GM21529 (cell line): ENCODE data around the gene LENEP.

ENCODE experiments used
- ATAC-seq: cut with Tn5 transposase; IDR thresholded peaks from one replicate; pipeline ENCODE4 v1.9.1; 2021; ENCODE audit not compliant: unreplicated experiment

LENEP gene

DNA sequence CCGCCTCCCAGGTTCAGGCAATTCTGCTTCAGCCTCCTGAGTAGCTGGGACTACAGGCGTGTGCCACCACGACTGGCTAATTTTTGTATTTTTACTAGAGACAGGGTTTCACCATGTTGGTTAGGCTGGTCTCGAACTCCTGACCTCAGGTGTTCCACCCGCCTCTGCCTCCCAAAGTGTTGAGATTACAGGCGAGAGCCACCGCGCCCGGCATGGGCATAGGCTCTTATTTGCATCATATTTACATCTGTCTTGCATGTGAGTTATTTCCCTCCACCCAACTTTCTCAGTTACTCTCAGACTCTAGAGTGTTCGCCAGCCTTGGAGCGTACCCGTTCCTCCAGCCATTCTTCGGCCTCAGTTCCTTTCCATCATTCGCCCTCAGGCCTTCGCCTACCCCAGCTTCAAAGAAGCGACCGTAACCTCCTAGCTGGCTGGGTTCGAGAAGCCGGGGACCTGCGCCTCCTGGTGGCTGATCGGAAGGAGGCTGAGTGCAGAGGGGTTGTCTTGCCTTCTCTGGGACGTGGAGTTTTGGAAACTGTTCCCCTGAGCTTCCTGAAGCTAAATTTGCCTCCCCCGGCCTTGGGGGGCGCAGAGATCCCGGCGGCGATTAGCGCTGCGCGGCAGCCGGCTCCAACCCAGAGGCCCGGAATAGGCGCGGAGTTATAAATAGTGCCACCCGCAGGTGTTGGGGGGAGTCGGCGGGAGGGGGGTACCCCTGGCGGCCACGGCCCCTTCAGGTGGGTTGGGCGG is 5.6 kb downstream of the LENEP start:
- ATAC-seq: no peak

DNA sequence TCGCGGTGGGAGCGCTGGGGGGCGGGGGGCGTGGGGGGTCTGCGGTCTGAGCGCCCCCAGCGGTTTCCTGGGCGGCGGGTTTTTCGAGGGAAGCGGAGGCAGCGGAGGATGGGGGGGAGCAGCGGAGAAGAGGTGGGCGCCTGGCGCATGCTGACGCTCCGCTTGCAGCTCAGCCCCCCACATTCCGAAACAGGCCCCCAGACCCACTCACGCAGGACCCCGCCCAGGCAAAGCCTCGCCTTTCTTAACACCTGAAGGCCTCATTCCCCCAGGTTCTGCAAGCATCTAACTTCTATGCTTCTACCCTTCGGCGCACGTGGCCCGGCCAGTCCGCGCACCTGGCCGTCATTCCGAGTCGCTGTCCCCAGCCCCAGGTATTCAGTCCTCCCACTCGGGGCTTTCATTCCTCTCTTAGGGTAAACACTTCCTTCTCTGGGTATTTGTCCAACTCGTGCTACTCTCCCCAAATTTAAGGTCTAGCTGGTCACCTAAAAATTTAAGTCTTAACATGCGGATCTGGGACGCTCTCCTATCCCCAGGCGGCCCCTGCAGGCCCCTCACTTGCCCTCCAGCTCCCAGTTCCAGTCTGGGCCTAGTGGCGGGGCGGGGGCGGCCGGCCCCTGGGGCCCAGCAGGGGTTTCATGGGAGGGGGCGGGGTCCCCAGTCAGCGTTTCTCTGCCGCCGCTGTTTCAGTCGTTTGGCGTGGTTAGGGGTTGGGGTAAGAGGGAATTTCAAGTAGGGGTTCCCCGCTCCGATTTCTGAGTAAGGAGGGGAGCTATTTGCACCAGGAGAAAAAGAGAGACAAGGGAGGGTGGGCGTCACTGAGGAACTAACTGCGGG is 6.4 kb downstream of the LENEP start:
- no peak for ATAC-seq

DNA sequence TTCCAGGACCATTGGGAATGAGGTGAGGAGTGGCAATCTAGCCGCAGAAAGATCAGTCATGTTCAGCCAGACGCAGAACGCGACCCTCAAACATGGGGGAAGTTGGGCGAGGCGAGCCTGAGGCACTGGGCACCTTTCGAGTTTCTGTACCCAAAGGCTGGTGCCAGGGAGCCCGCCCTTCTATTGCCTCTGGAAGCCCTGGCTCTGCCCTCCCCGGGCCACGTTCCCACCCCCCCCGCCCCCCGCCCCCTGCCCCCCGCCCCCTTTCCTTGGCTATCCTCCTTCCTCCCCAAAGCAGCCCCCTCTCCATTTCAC is 7.0 kb downstream of the LENEP start:
- ATAC-seq: no peak

DNA sequence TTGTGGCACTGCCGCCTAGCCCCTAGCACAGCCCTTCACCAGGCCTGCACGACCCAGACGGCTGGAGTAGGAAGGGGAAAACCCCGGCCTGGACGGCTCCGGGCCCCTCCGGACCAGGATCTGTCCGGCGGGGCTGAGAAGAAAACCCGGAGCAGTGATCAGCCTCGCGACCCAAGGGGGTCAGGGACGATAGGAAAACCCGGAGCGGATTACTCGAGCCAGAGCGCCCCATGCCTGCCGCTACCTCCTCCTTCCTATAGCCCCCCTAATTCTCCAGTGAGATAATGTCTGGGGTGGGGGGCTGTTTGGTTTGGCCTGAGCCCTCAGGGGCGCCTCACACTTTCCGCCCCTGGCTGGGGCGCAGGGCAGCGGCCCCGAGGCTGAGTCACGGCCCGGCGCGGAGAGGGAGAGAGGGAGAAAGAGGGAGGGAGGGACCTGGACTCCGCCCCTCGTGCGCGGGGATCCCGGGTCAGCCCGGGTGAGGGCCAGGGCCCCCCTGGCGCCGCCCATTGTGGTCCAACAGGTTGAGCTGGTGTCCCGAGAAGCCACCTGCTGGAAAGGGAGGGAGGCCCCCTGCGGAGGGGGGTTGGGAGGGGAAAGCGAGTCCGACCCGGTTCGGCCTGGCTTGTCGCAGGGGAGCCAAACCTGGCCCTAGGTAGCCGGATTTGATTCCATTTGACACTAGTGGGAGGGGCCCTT is 7.5 kb downstream of the LENEP start:
- ATAC-seq: peak; percentile 36

DNA sequence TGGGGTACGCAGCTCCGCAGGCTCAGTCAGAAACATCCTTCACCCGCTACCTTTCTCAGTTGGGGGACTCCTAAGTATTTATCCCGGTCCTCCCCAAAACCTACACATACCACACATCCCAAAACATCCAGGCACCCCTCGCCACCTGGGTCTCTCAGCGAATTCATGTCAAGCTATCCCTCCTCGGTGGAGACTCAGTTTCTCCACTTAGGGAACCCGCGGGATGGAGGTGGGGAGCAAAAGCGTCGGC is 8.0 kb downstream of the LENEP start:
- no peak for ATAC-seq

DNA sequence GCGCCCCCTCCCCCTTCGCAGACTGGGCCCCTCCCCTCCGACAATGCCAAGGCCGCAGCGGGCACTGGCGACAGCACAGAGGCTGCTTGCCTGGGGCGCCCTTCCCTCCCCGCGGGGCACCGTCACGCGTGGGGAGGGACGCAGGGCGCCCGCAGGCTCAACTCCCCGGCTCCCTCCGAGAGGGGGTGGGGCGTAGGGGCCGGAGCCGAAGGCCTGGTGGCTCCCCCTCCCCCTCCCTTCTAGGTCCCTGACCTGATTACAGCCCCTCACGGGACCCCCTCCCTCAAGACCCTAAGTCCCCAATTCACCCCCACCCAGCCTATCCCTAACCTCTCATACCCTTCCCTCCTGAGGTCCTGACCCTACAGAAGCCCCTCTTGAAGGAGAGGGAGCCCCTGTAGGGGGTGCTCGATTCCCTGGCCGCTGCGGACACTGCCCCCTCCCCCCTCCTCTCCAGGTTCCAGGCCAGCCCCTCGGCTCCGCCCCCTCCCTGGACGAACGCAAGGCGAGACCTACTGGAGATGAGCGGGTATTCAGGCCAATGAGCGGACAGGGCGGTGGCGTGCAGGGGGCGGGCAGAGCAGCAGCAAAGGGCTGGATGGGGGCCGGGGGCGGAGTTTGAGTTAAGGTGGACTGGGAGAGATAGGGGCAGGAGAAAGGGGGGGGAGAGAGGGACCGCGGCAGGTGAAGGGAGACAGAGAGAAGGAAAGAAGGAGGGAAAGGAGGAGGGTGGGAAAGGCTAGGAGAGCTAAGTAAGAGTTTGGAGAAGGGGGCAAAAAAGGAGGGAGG is 8.5 kb downstream of the LENEP start:
- ATAC-seq: peak; percentile 48

DNA sequence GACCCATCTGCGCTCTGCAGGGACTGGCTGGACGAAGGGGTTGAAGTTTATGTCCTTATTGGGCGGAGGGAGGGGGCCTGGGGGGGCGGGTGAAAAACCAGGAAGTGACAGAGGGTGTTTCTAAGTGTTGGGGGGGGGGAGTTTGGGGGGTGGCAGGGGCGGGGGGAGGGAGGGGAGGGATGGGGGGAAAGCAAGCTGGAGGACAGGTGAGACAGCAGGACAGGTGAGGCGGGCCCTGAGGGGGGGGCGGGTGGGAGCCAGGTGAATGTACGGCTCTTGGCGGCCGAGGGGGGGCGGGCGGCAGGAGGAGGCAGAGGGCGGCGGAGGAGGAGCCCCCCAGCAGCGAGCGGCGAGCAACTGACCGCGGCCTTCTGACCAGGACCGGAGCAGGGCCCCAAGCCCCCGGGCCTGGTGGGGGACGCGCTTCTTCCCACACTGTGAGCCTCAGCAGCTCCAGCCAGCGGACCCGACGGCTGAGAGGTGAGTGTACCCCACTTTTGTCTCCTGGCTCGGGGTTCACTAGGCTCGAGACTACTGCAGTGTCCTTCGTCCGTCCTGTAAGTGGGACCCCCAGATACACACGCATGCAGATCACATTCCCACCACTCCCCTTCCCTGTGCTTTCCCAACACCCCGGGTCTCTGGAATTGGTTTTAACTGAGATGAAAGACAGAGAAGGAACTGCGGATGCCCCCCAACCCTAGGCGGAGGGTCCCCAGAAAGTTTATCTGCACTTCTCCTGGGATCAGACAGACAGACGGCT is 9.3 kb downstream of the LENEP start, which contains the start of gene ZBTB7B:
Gene ZBTB7B (plus strand): TSS at position 339 of the 763 bp plus-strand sequence. CDS start 11,859 bp downstream, outside the sequence.
- ATAC-seq: no peak

DNA sequence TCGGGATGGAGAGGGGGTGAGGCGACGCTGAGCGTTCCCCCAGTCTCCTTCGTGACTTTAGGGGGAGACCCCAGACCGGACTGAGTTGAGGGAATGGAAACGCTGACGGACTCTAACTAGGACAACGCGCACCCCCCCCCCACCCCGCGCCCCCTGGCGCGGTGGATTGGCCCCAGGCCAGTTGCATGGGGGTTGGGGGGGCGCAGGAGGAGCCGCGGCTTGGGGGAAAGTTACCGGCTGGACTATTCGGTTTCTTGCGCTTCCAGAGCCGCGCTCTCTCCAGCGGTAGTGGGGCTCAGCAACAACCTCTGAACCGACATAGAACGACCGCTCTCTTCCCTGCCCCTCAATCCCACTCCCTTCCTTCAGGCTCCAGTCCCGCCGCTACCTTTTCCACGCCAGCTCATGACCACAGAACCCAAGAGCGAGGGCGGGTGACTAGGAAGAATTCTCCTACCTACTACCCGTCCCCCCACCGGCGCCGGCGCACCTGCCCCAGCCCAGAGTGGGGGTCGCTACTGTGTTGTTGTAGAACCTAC is 9.9 kb downstream of the LENEP start:
- ATAC-seq: no peak

DNA sequence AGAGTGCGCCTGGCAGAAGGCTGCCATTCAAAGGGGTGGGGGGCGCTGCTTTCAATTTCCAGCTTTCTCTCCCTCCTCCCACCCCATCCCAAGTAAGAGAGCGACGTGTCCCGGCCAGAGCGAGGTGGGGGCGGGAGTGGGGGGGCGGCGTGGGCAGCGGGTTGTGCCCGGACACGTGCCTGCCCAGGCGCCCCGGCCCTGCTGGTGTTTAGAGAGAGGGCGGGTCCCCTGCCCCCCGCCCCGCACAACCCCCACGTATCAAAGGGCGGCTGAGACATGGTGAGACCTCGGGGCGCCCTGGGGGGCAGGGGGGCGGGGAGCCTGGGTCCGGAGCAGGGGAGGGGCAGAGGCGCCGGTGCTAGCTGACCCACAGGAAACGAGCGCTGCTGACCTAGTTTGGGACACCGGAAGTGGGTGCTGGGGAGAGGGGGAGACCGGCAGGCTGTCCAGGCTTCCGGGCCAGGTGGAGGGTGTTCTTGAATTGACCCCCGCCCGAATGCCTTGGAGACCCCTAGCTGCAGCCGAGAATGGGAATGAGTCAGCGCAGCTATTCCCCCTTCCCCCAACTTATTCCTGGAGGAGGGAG is 10.5 kb downstream of the LENEP start:
- no peak for ATAC-seq

DNA sequence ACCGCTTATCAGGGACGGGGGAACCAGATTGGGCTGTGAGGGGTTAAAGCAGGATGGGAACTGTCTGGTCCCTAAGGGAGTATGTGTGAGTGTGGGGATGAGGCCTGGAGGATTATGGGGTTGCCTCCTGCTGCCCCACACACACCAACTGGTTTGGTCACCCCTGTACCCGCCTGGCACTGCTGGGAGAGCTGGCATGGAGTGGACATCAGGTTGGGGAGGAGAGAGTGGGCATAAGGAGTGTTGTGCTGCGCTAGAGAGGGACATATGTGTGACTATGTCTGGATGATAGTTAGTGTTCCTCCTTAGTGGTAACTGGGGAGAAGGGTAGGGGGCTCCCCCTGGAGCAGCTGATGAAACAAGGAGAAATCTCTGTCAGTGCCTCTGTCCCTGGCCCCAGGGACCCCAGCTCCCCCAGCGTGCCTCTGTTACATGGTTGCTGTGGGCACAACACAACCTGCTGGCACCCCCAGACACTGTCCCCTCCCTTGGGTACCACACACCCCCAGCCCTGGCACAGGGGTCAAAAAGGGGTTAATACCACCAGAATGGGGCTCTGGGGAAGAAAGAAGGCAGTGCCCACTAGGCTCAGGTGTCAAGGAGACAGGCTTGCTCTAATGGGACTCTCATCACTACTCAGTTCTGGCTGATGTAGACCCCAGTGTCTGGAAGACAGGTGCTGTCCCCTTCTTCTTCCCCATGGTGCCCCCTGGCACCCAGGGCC is 11.1 kb downstream of the LENEP start:
- ATAC-seq: no peak

DNA sequence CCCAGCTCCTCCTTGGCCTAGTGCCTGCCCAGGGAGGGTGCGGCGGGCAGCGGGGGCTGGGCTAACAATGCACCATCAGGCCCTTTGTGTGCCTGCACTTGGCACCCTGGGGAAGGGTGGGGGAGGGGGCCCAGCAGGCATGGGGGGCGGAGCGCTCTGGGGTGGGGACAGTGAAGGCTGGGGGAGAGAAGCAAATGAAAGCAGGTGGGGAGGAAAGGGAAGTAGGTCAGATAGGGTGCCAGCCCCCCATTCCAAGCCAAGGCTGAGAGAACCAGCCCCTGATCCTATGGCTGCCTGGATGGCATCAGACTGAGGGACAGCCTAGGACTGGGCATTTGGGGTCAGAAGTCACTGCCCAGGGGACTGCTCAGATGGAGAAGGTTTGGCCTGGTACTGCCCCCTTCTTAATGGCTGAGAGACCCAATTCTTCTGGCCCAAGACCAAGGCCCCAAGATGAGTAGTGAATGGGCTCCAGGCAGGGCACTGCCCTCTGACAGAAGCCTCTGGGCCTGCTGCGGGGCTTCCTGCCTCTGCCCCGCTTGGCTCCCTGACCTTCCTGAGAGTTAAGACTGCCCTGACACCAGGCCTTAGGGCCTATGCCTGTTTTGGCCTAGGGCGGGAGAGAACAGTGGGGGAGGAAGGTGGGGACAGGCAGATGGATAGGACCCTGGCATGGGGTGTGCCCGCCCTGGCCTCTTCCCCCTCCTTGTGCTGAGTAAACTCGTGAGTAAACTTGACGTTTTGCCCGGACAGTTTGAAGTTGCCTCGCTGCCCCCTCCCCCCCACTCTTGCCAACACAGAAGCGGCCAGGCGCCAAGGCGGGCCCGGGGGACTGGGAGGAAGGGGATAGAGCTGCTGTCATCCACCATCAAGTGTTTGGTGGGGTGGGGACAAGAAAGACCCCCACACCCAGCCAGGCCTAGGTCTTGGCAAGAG is 12.0 kb downstream of the LENEP start:
- no peak for ATAC-seq

DNA sequence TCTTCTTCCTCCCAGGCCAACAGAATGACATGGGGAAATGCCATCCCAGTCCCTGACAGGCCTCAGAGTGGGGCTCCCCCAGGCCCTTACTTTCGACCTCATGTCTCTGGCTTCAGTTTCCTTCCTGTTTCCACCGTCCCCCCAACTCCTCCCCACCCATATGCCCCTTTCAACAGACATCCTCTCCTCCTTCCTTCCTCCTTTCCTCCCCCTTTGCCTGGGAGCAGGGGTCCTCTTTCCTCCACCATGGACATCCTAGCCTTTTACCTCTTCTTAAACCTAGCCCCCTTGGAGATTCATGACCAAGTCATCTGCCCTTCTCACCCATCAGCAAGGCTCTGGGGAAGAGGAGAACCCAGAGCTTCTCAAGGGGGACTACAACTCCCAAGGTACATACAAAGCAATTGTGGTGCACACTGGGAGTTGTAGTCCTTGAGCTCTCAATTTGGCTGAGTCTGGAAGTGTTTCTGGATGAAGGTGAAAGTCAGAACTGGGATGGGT is 13.3 kb downstream of the LENEP start:
- ATAC-seq: no peak

DNA sequence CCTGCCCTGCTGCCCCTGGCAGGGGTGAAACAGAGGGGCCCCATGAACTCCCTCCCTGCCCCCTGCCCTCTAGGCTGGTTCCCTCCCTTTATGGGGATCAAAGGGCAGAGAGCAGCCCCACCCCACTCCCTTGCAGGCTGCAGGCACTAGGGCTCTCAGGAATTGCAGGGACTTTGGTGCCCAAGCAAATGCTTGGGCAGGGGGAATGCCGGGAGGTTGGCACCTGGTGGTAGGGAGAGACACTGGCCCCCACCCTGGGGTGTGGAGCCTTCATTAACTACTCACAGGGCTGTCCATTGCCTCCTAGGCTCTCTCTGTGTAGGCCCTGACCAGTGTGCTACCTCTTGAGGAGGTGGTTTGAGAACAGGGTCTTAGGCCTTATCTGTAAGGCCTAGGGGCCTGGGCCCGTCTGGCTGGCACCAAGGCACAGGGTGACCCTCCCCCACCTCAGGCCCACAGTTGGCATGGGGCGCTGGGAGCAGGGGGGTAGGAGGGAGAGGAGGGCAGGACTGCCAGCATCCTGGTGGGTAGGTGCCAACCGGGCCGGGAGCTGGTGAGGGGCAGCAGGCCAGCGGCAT is 14.0 kb downstream of the LENEP start:
- ATAC-seq: no peak

DNA sequence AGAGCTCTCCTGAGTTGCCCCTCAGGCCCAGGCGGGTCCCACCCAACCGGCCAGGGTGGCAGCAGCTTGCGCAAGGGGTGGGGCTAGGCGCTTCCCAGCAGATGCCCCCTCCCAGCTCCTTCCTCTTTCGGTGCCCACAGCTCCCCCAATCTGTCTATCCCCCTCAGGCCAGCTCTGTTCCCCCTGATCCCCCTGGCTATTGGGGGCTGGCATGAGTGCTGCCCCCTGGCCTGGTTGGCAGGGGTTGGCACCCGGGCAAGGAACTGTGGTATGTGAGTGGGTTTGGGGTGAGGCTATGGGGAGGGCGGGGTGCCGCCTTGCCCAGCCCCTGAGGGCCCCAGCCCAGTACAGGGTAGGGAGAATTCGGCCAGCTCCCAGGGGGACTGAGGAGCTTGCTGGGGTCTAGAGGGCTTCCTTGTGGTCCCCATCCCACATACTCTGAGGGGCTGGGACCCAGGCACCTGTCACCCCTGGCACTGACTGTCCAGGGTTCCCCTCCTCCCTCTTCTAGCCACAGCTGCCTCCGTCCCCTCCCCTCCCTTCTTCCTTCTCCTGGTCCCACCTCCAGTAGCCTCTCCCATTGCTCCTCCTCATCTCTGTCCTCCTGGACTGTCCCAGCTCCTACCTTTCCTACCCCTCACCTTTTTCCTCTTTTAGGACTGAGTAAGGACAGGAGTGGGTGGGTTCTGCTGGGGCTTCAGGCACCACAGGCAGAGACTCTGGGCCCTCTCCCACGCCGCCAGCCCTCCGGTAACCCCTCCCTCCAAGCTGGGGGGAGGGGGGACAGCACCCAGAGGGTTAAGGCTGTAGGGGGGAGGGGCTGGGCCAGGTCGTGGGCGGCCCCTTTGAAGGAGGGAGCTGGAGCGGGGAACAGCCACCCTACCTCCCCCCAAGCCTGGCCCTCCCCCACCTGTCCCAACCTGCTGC is 14.9 kb downstream of the LENEP start:
- no peak for ATAC-seq

DNA sequence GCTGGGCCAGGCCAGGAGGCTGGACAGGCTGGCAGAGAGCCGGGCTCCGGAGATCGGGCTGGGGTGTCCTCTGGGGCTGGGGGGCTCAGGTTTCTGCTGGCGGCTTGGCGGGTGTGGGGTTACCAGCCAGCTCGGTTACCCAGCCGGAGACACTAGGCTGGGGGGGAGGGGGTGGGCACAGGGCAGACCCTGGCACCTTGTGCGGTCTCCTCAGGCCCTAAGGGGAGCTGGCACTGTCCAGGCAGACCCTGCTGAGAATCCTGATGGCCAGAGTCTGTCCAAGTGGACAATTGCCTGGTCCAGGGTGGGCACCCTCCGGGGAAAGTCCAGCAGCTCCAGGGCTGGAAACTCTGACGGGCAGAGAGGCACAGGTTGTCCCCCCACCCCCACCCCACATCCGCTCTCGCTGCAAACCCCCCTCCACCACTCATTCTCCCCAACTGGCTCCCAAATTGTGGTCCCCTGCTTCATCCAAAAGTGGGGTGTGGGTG is 15.9 kb downstream of the LENEP start:
- no peak for ATAC-seq

DNA sequence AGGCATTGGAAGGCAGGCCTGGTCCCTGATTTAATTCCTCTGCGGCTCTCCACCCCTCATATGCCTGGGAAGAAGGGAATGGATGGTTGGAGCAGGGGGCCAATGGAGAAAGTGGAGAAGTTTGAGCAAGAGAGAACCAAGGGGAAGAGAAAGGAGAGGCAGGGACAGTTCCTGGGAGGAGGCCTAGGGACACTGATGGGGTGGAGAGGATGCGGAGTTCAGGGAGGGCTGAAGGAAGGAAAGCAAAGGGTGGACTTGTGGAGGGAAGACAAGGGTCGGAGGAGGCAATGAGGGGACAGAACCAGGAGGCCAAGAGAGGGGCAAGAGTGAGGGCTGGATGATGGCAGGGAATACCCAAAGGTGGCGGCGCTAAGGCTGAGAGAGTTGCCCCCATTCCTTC is 16.4 kb downstream of the LENEP start:
- ATAC-seq: no peak
